A549 (cell line): ENCODE measurements around the gene BNC2. TPM values are rescaled to one million over a fixed set of nuclear protein-coding genes. Genes with fewer than 3 reads are reported as not detected.

Experiments used
- ATAC-seq, 2 experiments: fragments of 200-7000 bp in 1 of 2; fragments of >200 bp in 1 of 2; cut with Nextera tagmentation in 1 of 2; cut with Tn5 transposase in 1 of 2; 3 replicates each; pipeline versions ENCODE4 v1.8.0 to v1.9.1; 2018 to 2020; ENCODE audit warnings: mild to moderate bottlenecking in 1 of 2, moderate library complexity in 1 of 2
- CTCF ChIA-PET: fragments of 300-600 bp; sonication (Branson Sonifier 250); formaldehyde crosslinking; extraction: SDS; loops from one replicate; lab custom pipeline; 2021; ENCODE audit warnings: antibody characterized with exemption, inconsistent platforms; lab: Yijun Ruan, JAX
- POLR2A ChIA-PET: fragments of 350-600 bp; formaldehyde crosslinking; extraction: SDS; loops from one replicate; lab custom pipeline; 2021; ENCODE audit warnings: antibody characterized with exemption, inconsistent platforms; lab: Yijun Ruan, JAX
- DNase-seq, 2 experiments: peaks; one replicate each; pipeline versions ENCODE4 v3.0.0 to v3.0.0-alpha.2; 2011 to 2016; ENCODE audit warnings: low read depth in 1 of 2, low spot score in 1 of 2
- FAIRE-seq: peaks from 2 replicates; lab custom pipeline; 2011; peaks lifted over from hg19 to GRCh38; lab: Jason Lieb, UNC
- H3K27ac ChIP-seq, 2 experiments: fragments of >200 bp; sonication (Bioruptor Twin); formaldehyde crosslinking; 3 replicates each; pipeline ENCODE4 v1.5.1; 2016 to 2017
- H3K4me1 ChIP-seq: fragments of >200 bp; sonication (Bioruptor Twin); formaldehyde crosslinking; 3 replicates; pipeline ENCODE4 v1.6.1; 2016
- H3K4me2 ChIP-seq: fragments of >200 bp; sonication (Bioruptor Twin); formaldehyde crosslinking; 3 replicates; pipeline ENCODE4 v1.6.1; 2016
- H3K4me3 ChIP-seq: fragments of >200 bp; sonication (Bioruptor Twin); formaldehyde crosslinking; 3 replicates; pipeline ENCODE4 v1.5.1; 2016
- H3K9me3 ChIP-seq: fragments of >200 bp; sonication (Bioruptor Twin); formaldehyde crosslinking; 3 replicates; pipeline ENCODE4 v1.6.1; 2016
- BCL3 ChIP-seq: fragments of >200 bp; sonication (Bioruptor Twin); formaldehyde crosslinking; IDR thresholded peaks from 3 replicates; pipeline ENCODE4 v1.6.1; 2016
- CBX2 ChIP-seq: fragments of 200-600 bp; sonication (generic); IDR thresholded peaks from 2 replicates; pipeline ENCODE4 v1.6.1; 2016; ENCODE audit warnings: low read depth, mild to moderate bottlenecking, borderline replicate concordance
- CBX8 ChIP-seq: fragments of 200-600 bp; sonication (generic); IDR thresholded peaks from 2 replicates; pipeline ENCODE4 v1.6.1; 2016
- CHD2 ChIP-seq: fragments of 150-350 bp; IDR thresholded peaks from 2 replicates; pipeline ENCODE4 v1.6.1; 2014; ENCODE audit warnings: low read length; ENCODE audit not compliant: partially characterized antibody
- CHD4 ChIP-seq: fragments of 200-600 bp; sonication (generic); IDR thresholded peaks from 2 replicates; pipeline ENCODE4 v1.6.1; 2016; ENCODE audit warnings: antibody characterized with exemption, mild to moderate bottlenecking, borderline replicate concordance
- CTCF ChIP-seq: fragments of >200 bp; sonication (Bioruptor Twin); formaldehyde crosslinking; IDR thresholded peaks from 3 replicates; pipeline ENCODE4 v1.5.1; 2016
- E2F6 ChIP-seq: IDR thresholded peaks from 2 replicates; pipeline ENCODE4 v1.6.1; 2012; ENCODE audit warnings: low read depth, borderline replicate concordance
- EHF ChIP-seq: fragments of 250-450 bp; sonication (Bioruptor Pico); IDR thresholded peaks from 2 replicates; pipeline ENCODE4 v1.5.0; 2020; ENCODE audit warnings: mild to moderate bottlenecking
- ELK1 ChIP-seq: fragments of 150-350 bp; IDR thresholded peaks from 2 replicates; pipeline ENCODE4 v1.6.1; 2014; ENCODE audit warnings: low read depth, mild to moderate bottlenecking, low read length
- ESRRA ChIP-seq: fragments of 150-350 bp; IDR thresholded peaks from 2 replicates; pipeline ENCODE4 v1.6.1; 2014; ENCODE audit warnings: mild to moderate bottlenecking, low read length, borderline replicate concordance
- GATA3 ChIP-seq: IDR thresholded peaks from 2 replicates; pipeline ENCODE4 v1.6.1; 2012; ENCODE audit warnings: borderline replicate concordance
- HMGXB4 ChIP-seq: fragments of 250-450 bp; sonication (Bioruptor Pico); IDR thresholded peaks from 2 replicates; pipeline ENCODE4 v1.5.0; 2021; ENCODE audit warnings: mild to moderate bottlenecking, moderate library complexity, borderline replicate concordance
- JUN ChIP-seq, 2 experiments: fragments of >200 bp; sonication (Bioruptor Twin); formaldehyde crosslinking; IDR thresholded peaks; 2 replicates in 1 of 2; 3 replicates in 1 of 2; pipeline ENCODE4 v1.6.1; 2016 to 2017
- MYC ChIP-seq: IDR thresholded peaks from 2 replicates; pipeline ENCODE4 v1.6.1; 2012; ENCODE audit warnings: mild to moderate bottlenecking, inconsistent platforms, low read length, improper control_type of control experiment, borderline replicate concordance
- POLR2A ChIP-seq: IDR thresholded peaks from 2 replicates; pipeline ENCODE4 v1.6.1; 2012; ENCODE audit warnings: mild to moderate bottlenecking, low read length
- POLR2AphosphoS2 ChIP-seq: conservative IDR thresholded peaks from 2 replicates; pipeline ENCODE4 v1.6.1; 2012; ENCODE audit warnings: low read length, improper control_type of control experiment, inconsistent platforms
- RNF2 ChIP-seq: fragments of 200-600 bp; sonication (generic); IDR thresholded peaks from 2 replicates; pipeline ENCODE4 v1.6.1; 2016; ENCODE audit warnings: low read depth, mild to moderate bottlenecking, antibody characterized with exemption, moderate library complexity, borderline replicate concordance
- SMC3 ChIP-seq: fragments of >200 bp; sonication (Bioruptor Twin); formaldehyde crosslinking; IDR thresholded peaks from 3 replicates; pipeline ENCODE4 v1.6.1; 2018; ENCODE audit warnings: inconsistent platforms
- USF2 ChIP-seq: fragments of 450-650 bp; IDR thresholded peaks from 2 replicates; pipeline ENCODE4 v1.6.1; 2014; ENCODE audit warnings: antibody characterized with exemption
- ZC3H11A ChIP-seq: fragments of 450-650 bp; IDR thresholded peaks from 2 replicates; pipeline ENCODE4 v1.6.1; 2014; ENCODE audit warnings: antibody characterized with exemption, mild to moderate bottlenecking
- ZNF302 ChIP-seq: fragments of 250-450 bp; sonication (Bioruptor Pico); IDR thresholded peaks from 2 replicates; pipeline ENCODE4 v1.9.0; 2021; ENCODE audit warnings: inconsistent platforms, mild to moderate bottlenecking, moderate library complexity
- ZSCAN20 ChIP-seq: fragments of 250-450 bp; sonication (Bioruptor Pico); IDR thresholded peaks from 2 replicates; pipeline ENCODE4 v1.8.0; 2022; ENCODE audit warnings: mild to moderate bottlenecking, moderate library complexity
- WGBS: methylation state at CpG from one replicate; pipeline ENCODE4 v1.1.6; 2017; ENCODE audit errors: missing lambda C conversion rate; 5-methylcytosine and 5-hydroxymethylcytosine counted together
- polyA plus RNA-seq, 4 experiments: library from polyadenylated mRNA; depleted of rRNA in 3 of 4; stranded (reverse); fragments of >200 nt; fragmentation: RNase III in 1 of 4; extraction: RNeasy Plus Mini Kit Qiagen cat#74134 plus additional on column Dnase treatment in 1 of 4; gene quantifications; 2 replicates in 3 of 4; 3 replicates in 1 of 4; pipeline ENCODE4 v1.2.3, GENCODE V29; 2011 to 2017

The BNC2 gene
- polyA plus RNA-seq, 2 of the 4 experiments (the other 2 are of a cell fraction) = 6.2 to 7.5 TPM

- TF ChIP-seq BCL3 (no peak), CHD2 (no peak), EHF (CRISPR knock-in tag) (no peak), CTCF (no peak), GATA3 (no peak)
Observed at GRCh38 chr9:16752601-16753000, 117.9 kb downstream of the BNC2 start (continued).

GRCh38 chr9:16750553-16750952 is 119.9 kb downstream of the BNC2 start:
- DNase-seq (no peak), FAIRE-seq (no peak), ATAC-seq (no peak)
- Histone ChIP-seq H3K9me3 (no peaks in the 10 kb centered on the region), H3K4me1 (0 out of 3 replicates have a peak, but pooled peaks cover 4% of the 10 kb centered on the region), H3K27ac (no peak overlapping the region), H3K4me2 (no peak overlapping the region), H3K4me3 (no peak overlapping the region)
- ChIA-PET CTCF (interaction anchor here (1.0 kb wide), 1 partner anchor 33 kb away, joined by 4 read pairs; no protein-coding TSS in a partner anchor), POLR2A (no interaction called here)
- TF ChIP-seq EHF (CRISPR knock-in tag) (no peak), ZSCAN20 (CRISPR knock-in tag) (no peak), JUN (IDR thresholded peaks at IDR 0.05) (no peak), RNF2 (no peak), GATA3 (no peak), CTCF (no peak), ZC3H11A (no peak), CHD2 (no peak)
- 90% methylated on average over 4 of the region's 4 CpGs for WGBS

- no peak for ATAC-seq
- no peak overlapping the region for H3K4me2 ChIP-seq
- ChIA-PET CTCF (no interaction called here), POLR2A (no interaction called here)
- FAIRE-seq = no peak
- H3K27ac ChIP-seq = no peak overlapping the region
- H3K4me1 ChIP-seq = 0 out of 3 replicates have a peak, but pooled peaks cover 2% of the 10 kb centered on the region
- DNase-seq = no peak
- no peaks in the 10 kb centered on the region for H3K9me3 ChIP-seq
- 72% methylated on average over 5 of the region's 5 CpGs for WGBS
- H3K4me3 ChIP-seq = no peak overlapping the region
- no peak for TF ChIP-seq CHD4
- TF ChIP-seq ZNF302 (CRISPR knock-in tag) = no peak
- no peak for TF ChIP-seq USF2
- TF ChIP-seq CBX8 = no peak
- no peak for TF ChIP-seq CTCF
- no peak for TF ChIP-seq POLR2AphosphoS2
- no peak for TF ChIP-seq JUN (IDR thresholded peaks at IDR 0.05)
- TF ChIP-seq MYC = no peak
- TF ChIP-seq HMGXB4 = no peak
- TF ChIP-seq E2F6 = no peak
- TF ChIP-seq SMC3 = no peak
- TF ChIP-seq ESRRA = no peak
- no peak for TF ChIP-seq ELK1
- TF ChIP-seq CBX2 = no peak
- TF ChIP-seq POLR2A = no peak
Observed at GRCh38 chr9:16745359-16745758, 125.1 kb downstream of the BNC2 start.
